Measurements from ENCODE around the gene DDAH2.

DDAH2 gene

DNA sequence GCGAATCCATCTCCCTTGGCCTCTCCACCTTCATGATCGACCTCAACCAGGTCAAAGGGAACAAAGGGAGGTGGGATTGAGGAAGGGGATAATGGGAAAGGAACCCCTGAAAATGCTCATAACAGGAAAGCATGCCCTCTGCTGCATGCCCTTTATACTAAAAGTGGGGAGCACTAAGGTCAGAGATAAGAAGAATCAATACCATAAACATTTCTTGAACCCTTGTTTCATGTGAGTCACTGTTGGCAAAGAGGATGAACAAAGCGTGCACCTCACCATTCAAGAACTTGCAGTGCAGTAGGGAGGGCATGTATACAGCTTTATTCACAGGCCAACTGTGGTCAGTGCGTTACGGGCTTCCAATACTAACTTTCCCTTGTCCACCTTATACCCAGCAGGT, 31.7 kb upstream of the DDAH2 start:
- DNase-seq, result no peak

DNA sequence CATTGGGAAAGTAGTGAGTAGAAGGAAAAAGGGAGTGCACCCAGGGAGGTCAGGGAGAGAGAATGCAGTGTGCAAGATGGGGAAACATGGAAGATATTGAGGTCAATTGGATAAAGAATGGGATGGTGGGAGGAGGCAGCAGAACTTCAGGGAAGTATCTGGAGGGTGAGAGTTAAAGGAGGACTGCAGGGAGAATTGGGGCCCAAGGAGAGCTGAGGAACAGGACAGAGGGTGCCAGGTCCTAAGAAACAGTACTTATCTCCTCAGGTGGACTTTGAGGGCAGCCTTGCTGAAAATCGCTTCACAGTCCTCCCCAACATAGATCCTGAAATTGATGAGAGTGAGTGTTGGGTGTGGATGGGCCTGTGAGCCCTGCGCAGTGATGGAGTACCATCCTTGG, 29.2 kb upstream of the DDAH2 start:
- DNase-seq, result no peak

DNA sequence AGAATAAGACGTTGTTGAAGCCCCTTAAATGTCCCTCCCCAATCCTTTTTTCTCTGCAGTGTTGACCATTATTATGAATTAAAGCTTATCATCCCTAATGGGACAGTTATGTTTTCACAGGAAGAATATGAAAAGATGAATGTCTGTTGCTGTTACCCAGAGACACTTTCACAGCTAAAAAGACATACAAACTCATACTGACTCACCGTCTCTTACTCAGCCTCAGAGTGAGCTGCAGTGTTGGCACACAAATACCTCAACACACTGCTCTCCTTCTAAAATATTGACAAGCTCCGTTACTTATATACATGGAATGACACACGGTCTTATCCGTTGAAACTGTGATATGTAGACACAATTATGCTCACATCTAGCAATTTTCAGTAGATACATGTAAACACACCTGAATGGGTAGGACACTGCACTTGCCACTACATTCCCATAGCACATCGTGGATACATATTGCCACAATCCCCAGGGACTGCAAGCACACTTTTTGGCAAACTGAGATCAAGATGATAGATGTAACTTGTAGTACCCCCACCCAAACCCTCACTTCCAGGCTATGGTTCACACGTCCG, 23.7 kb upstream of the DDAH2 start:
- no peak for DNase-seq

DNA sequence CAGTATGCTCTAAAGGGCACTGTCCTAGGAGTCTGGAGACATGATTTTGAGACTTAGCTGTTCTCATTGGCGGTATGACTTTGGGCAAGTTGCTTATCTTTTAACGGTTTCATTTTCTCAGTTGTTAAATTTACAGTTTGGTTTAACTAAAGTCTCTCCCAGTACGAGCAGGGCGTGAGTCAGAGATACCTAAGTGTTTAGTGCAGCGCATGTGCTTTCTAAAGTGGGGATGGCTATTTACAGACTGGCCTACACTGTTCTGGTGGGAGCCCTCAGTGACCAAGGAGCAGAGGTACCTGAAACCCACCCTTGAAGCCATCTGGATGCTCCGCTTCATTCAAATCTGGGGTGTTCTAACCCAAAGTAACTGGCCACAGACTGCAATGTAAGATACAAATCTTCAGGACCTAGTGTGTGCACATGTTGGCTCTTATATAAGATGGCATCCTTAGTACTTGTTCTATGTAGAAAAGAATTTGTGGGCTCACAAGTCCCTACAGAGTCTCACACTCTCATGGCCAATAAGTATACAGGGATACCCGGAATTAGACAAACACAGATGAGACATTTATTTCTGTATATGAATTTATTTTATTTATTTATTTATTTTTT, 21.4 kb upstream of the DDAH2 start:
- DNase-seq, result no peak

DNA sequence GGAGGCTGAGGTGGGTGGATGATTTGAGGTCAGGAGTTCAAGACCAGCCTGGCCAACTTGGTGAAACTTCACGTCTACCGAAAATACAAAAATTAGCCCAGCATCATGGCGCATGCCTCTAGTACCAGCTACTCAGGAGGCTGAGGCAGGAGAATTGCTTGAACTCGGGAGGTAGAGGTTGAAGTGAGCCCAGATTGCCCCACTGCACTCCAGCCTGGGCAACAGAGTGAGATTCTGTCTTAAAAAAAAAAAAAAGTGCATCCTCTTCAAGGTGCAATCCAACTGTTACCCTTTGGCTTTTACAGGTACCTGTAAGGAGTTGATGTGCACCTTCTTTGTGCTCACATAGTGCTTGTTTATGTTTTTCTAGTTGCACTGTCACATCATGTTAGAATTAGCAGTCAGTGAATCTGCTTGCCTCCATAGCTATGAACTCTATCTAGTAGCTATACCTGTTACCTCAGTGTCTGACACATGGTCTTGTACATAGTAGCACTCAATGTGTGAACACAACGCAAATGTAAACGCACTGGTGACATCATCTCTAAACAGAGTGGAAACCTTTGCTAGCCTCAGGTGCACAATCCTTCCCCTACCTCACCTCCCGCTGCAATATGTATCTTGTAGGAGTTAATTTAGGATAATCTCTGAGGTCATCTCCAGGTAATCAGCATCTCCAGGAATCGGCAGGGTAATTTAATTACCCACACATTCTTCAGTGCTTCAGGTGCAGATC, 20.4 kb upstream of the DDAH2 start:
- no peak for DNase-seq

DNA sequence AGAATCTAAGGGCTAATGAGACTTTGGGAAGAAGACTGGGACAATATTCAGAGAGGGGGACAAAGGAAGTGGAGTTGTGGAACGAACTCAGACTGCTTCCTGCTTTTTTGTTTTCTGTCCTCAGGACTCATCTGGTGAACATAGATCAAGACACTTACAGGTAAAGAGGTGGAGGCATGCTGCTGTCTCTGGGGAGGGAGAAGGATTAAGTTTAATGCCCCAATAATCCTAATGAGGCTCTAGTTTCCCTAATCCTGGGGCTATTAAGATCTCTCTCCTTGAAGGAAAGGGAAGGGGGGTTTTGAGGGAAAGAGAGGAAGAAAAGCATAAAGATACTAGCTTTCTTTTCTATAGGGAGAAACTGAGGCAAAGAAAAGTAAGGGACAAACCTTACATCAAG, 15.3 kb upstream of the DDAH2 start:
- DNase-seq, result no peak

DNA sequence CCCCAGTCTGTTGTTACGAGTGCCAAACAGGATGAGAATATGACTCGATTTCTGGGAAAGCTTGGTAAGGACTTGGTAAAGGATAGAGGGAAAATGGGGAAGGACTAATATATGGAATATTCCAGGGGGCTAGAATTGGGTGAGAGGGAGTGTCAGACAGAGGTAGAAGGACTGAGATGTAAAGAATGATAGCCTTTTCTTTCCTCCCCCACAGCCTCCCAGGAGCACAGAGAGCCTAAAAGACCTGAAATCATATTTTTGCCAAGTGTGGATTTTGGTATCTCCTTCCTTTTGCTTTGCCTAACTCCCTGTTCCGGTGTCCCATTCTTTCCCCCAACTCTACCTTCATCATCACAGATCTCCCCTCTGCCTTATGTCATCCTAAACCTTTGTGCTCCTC, 13.8 kb upstream of the DDAH2 start:
- no peak for DNase-seq

DNA sequence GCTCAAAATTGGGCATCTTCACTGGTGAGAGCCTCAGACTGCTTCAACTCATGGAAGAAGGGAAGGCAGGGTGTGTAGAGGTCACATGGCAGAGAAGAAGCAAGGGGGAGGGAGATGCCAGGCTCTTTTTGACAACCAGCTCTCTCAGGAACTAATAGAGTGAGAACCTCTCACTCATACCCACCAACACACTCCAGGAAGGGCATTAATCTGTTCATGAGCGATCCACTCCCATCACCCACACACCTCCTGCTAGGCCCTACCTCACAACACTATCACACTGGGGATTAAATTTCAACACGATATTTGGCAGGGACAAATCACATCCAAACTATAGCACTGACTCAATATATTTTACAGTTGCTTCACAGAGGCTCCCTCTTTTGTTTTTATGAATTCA, 12.7 kb upstream of the DDAH2 start:
- no peak for DNase-seq

DNA sequence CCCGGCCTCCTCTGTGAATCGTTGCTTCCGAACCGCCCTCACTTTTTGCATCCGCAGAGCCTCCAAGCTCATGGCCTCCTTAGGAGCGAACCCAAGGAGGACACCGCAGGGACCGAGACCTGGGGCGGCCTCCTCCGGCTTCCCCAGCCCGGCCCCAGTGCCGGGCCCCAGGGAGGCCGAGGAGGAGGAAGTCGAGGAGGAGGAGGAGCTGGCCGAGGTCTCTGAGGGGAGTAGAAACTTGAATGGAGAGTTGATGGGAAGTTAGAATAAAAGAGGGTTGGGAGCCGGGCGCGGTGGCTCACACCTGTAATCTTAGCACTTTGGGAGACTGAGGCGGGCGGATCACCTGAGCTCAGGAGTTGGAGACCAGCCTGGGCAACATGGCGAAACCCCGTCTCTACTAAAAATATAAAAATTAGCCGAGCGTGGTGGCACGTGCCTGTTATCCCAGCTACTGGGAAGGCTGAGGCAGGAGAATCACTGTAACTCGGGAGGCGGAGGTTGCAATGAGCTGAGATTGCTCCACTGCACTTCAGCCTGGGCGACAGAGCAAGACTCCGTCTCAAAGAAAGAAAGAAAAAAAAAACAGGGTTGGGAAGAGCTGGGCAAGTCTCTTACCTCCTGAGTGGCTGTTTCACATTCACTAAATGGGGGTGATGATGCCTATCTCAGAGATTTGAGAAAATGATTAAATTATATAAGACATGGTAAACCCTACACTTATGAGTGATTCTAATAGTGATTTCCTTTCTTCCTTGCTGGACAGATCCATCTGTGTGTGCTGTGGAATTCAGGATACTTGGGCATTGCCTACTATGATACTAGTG, 11.5 kb upstream of the DDAH2 start:
- DNase-seq, result no peak

DNA sequence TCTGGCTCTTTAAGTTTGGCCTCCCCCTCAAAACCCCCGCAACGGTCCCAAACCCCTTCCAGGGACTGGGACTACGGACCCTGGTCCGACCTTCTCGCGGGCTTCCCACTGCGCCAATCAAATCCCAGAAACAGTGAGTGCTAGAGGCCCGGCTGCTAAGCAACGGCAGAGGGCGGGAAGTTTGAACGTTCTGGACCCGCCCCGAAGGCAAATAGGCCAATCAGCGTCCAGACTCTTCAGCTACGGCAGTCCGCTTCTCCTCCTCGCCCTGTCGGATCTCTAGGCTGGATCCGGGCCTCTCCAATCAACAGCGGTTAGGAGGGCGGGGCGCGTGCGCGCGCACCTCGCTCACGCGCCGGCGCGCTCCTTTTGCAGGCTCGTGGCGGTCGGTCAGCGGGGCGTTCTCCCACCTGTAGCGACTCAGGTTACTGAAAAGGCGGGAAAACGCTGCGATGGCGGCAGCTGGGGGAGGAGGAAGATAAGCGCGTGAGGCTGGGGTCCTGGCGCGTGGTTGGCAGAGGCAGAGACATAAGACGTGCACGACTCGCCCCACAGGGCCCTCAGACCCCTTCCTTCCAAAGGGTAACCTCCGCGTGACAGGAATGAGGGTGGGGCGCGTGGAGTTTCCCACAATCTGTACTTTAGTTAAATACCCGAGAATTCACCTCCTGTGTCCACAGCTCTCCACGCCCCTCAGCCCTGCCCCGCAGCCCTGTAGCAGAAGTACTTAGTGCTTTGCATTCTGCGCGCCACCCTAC, 10.7 kb upstream of the DDAH2 start, which contains the start of gene MSH5:
Gene MSH5 (plus strand): TSS at position 367 of the 758 bp plus-strand sequence. CDS start 462 bp downstream, outside the sequence.
- peak; percentile 99 for DNase-seq

DNA sequence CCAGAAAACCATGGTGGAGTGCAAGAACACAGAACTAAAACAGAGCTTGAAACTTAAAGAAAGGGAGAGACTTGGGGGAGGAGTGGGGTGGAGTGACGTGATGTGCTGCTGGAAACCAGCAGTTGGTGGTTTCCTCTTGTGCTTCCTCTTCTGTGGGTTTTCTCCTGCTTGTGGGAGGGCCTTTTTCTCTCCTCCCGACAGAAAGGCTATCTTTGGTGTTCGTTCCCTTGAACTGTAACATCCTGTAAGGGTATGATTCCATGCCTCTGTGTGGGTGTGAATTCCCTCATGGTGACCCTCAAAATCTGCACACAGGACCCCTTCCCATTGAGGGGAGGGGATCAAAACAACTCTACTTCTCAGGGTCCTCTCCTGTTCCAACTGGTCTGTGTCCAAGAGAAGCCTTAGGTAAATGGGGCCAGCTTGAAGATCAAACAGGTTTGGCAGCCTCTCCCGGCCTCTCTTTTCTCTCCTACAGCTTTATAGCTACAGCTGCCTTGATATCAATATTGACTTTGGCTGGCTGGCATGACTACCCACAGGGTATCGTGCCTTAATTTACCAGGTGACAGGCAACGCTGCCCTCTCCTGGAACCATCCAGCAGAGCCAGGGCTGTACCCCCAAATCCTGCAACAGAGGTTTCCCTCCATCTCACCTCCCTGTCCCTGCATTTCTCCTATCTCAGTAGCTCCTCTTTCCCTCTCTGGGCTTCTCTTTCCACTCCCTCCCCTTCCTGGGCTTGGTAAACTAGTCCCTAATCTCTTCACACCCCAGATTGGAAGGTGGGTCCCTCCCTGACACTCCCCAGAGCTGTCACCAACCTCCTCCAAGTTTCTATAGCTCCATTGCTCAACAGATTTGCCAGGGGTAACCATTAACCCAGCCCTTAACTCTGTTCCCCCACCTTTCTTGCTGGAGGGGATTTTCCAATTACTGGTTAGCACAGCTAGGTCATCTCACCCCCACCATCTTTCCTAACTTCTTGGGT, 9.2 kb upstream of the DDAH2 start:
- peak; percentile 92 for DNase-seq

DNA sequence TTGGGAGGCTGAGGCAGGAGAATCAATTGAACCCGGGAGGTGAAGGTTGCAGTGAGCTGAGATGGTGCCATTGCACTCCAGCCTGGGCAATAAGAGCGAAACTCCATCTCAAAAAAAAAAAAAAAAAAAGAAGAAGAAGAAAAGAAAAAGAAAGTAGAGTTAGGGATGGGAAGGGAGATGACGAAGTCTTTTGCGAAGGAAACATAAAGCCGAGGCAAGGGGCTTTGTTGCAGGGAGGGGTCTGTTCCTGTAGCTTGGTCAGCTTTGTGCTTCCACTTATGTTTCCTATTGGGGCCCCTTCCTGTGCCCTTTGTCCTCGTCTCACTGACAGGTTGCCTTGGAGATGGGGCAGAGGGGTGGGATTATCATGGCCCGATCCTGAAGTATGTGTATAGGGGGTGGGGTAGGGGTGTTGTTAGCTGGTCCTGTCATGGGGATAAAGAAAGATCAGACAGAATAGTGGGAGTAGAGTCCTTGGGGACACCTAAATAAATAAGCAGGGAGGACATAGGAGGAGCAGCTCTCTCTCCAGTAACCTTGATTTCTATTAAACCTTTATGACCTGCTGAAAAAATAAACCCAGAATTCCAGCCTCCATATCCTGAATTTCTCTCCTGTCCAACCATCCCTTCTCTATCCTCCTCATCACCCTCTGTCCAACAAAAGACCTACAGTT, 8.4 kb upstream of the DDAH2 start:
- DNase-seq, result peak; percentile 40

DNA sequence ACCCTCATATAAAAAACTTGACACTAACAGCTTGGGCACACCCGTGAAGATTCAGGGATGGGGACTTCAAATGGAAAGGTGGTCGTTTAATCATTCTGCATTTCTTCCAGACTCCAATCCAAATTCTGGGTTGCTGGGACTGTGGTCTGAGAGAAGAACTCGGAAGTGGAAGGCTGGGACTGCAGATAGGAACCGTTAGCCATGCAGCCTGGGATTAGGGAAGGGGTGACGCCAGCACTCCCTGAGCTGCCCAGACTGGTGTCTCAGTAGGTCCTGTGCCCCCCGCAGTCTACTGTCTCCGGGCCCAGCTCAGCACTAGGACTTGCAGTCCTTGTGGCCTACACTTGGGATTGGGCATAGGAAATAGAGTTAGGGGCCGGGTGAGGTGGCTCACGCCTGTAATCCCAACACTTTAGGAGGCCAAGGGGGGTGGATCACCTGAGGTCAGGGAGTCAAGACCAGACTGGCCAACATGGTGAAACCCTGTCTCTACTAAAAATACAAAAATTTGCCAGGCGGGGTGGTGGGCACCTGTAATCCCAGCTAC, 7.7 kb upstream of the DDAH2 start:
- no peak for DNase-seq

DNA sequence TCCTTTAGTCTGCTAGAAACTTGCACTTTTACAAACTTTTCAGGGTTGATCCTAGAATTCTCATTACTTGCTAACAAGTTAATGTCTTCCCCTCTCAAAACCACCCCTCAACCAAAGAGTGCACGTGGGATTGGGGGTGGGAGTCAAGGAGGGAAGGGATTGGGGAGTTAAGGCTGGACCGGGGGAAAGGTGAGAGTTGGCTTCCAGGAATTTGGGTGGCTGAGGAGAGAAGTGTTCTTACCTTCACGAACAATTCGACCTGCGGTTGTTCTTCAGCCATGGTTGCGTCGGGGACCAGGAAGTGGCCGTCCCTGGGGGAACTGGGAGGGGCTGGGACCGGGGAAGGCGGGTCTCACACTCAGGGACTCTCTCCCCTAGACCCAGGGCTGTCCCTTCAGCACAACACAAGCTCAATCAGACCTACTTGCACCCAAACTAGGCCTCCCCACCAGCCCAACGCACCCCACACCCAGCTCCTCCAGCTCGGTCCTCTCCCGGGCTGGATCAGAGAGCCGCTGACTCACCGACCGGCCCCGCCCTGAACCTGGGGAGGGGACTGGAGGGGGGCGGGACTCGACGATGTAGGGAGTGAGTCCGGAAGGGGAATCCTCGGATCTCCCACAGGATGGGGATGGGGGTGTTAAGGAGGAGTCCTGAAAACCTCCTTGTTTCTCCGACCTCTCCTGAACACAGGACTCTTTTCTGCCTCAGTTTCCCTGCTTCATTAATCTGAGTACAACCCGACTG, 7.1 kb upstream of the DDAH2 start, which contains the start of gene CLIC1:
Gene CLIC1 (minus strand): TSS at position 510 of the 747 bp plus-strand sequence. CDS start 230 bp downstream, at position 280.
- DNase-seq, result peak; percentile 84

DNA sequence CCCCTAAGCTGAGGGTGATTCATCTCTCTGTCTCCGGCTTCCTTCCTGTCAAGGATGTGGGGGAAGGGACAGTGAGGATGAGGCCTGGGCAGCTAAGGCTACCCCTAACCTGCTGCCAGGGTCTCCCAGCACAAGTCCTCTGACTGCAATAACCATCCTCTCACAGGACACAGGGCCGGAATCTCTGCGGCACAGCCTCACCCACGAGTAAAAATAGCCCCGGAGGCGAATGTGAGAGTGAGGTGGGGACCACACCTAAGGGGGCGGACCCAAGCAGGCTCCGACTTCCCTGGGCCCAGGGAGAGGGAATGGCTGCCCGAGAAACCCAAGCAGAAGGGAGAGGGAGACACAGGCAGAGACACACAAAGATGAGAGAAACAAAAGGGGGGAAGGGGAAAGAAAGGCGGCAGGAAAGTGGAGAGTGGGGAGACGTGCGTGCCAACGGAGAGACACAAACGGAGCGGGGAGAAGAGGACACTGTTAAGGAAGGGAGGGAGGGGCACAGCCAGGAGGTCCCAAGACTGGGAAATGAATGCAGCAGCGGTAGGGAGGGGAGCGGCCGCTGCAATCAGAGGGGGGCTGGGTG, 5.8 kb upstream of the DDAH2 start:
- DNase-seq, result no peak

DNA sequence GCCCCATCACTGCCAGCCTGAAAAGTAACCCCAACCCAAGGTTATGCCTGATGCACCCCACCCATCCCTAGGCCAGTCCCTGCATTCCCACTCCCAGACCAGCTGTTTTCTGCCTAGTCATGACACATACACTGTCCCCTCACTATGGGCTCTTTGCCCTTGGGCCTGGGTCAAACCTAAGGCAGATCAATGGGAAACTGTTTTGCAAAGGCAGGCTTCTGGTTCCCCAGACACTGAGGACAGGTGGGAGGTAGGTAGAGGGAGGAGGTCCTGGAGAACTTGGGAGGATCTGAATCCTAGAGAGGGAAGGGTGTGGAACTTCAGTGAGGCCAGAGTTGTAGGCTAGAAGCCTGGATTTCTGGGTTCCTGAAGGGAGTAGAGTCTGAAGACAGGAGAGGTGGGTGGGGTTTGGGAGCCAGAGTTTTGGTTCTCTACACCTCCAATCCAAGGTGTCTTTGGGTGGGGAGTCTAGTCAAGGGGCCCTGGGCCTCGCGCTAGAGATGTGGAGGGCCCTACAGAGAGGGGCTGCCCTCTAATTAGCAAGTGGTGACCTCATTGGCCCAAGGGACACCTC, 5.2 kb upstream of the DDAH2 start:
- DNase-seq, result no peak

DNA sequence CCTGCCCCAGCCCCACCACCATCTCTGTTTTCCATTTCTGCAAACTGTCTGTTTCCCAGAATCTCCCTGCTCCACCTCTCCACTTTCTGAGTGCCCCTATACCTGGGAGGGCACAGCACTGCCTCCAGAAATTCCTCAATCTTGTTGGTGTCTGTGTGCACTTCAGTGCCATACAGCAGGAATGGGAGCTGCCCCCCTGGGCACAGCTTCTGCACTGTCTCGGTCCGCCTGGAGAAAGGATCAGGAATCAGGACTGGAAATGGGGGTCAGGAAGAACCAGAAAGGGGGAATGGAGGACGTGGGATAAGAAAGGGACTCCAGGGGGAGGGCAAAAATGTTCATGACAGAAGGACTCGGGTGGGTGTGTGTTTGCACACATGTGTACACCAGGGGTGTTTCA, 4.6 kb upstream of the DDAH2 start:
- DNase-seq, result no peak

DNA sequence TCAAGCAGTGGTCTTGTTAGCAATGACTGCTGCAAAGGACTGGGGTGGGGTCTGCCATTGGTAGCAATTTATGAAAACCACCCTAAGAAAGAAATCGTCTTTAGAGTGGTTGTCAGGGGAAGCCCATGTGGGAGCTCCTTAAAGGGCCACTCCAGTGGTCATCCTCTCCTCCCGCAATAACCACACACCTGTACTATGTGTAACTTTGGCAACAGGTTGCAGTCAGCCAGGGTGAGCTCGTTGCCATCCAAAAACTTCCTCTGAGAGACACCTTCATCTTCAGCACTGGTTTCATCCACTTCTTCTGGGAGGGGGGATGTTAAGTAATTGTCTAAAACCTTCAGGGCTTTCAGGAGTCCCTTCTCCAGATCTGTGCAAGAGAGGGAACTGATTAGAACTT, 2.9 kb upstream of the DDAH2 start:
- no peak for DNase-seq

DNA sequence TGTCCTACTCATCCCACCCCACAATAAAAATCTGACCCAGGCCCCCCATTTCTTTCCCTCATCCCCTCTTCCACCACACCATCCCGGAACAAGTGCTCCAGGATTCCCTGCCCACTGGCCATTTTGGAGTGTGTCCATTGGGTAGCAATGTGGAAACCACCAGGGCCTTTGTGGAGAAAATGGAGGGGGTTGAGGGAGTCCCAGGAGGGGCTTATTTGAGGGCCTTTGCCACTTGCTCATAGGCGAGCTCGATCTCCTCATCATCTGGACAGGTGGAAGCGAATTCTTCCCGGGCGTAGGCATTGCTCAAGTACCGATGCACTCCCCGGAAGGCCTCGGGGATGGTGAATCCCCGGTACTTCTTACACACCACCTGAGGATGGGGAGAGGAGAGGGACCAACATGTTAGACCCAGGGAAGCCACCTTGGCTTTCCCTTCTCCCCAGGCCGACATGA, 1.6 kb upstream of the DDAH2 start:
- no peak for DNase-seq
